CD4-positive, CD25-positive, alpha-beta regulatory T cell (primary cell): Measurements from ENCODE around the gene BTK. TPM values are rescaled to one million over a fixed set of nuclear protein-coding genes. Genes with fewer than 3 reads are reported as not detected.
A peak's percentile ranks its signal among the peaks of the same experiment; 100 is the strongest.

Source experiments
- ATAC-seq, 2 donors: fragments of 150-1000 bp; cut with Tn5 transposase; one replicate each; pipeline ENCODE4 v1.10.0; 2021; ENCODE audit warnings: low read depth in 2 of 2, moderate number of reproducible peaks in 2 of 2, moderate library complexity in 1 of 2
- DNase-seq, 3 donors: peaks; one replicate each; pipeline versions ENCODE4 v3.0.0 to v3.0.0-alpha.2; 2012 to 2022; ENCODE audit warnings: mixed read lengths in 1 of 3
- H3K27ac ChIP-seq: one replicate; pipeline ENCODE4 v1.7.0; 2013; ENCODE audit warnings: mild to moderate bottlenecking, low read length; ENCODE audit not compliant: insufficient read depth, poor library complexity, severe bottlenecking
- H3K27me3 ChIP-seq: one replicate; pipeline ENCODE4 v1.7.0; 2013; ENCODE audit warnings: low read length; ENCODE audit not compliant: control insufficient read depth, insufficient read depth
- H3K36me3 ChIP-seq: one replicate; pipeline ENCODE4 v1.7.0; 2013; ENCODE audit warnings: mild to moderate bottlenecking, low read length, moderate library complexity; ENCODE audit not compliant: control insufficient read depth, insufficient read depth
- H3K4me1 ChIP-seq: 2 replicates; pipeline ENCODE4 v1.7.0; 2013; ENCODE audit warnings: mild to moderate bottlenecking, low read length; ENCODE audit not compliant: insufficient read depth, control insufficient read depth, poor library complexity, severe bottlenecking
- H3K4me3 ChIP-seq: one replicate; pipeline ENCODE4 v1.7.0; 2013; ENCODE audit warnings: low read depth, mild to moderate bottlenecking, low read length, moderate library complexity
- H3K9me3 ChIP-seq, 2 experiments: 1 replicate in 1 of 2; 2 replicates in 1 of 2; pipeline ENCODE4 v1.7.0; 2013; ENCODE audit warnings: low read length in 2 of 2, mild to moderate bottlenecking in 1 of 2, moderate library complexity in 1 of 2; ENCODE audit not compliant: control insufficient read depth in 2 of 2
- H3K27ac Mint-ChIP-seq, 3 donors: one replicate each; pipeline ENCODE4 v1.8.0; 2020 to 2022; ENCODE audit warnings: mild to moderate bottlenecking in 3 of 3, mixed read lengths in 3 of 3, moderate library complexity in 2 of 3
- H3K27me3 Mint-ChIP-seq: one replicate; pipeline ENCODE4 v1.8.0; 2022; ENCODE audit warnings: mild to moderate bottlenecking, mixed read lengths
- H3K36me3 Mint-ChIP-seq: one replicate; pipeline ENCODE4 v1.8.0; 2020; ENCODE audit warnings: mixed read lengths
- H3K4me1 Mint-ChIP-seq, 4 donors: one replicate each; pipeline ENCODE4 v1.8.0; 2020 to 2022; ENCODE audit warnings: mixed read lengths in 4 of 4, mild to moderate bottlenecking in 1 of 4
- H3K4me3 Mint-ChIP-seq, 4 donors: one replicate each; pipeline ENCODE4 v1.8.0; 2020 to 2022; ENCODE audit warnings: mild to moderate bottlenecking in 4 of 4, mixed read lengths in 4 of 4, moderate library complexity in 3 of 4
- H3K9me3 Mint-ChIP-seq, 7 donors: one replicate each; pipeline ENCODE4 v1.8.0; 2020 to 2022; ENCODE audit warnings: mixed read lengths in 7 of 7, mild to moderate bottlenecking in 3 of 7, moderate library complexity in 2 of 7
- polyA plus RNA-seq, 4 donors: library from polyadenylated mRNA; unstranded; fragments of 300-500 nt; fragmentation: Illumina TruSeq; gene quantifications; one replicate each; pipeline ENCODE4 v1.2.3, GENCODE V29; 2021
- total RNA-seq: library from RNA; stranded (reverse); gene quantifications from one replicate; pipeline ENCODE4 v1.2.3, GENCODE V29; 2022

BTK gene
- total RNA-seq: 2.7 TPM
- under 1 TPM in 3 of 4 donors, not detected in 1; 0.10 to 0.24 (median 0.11) TPM for polyA plus RNA-seq

DNA sequence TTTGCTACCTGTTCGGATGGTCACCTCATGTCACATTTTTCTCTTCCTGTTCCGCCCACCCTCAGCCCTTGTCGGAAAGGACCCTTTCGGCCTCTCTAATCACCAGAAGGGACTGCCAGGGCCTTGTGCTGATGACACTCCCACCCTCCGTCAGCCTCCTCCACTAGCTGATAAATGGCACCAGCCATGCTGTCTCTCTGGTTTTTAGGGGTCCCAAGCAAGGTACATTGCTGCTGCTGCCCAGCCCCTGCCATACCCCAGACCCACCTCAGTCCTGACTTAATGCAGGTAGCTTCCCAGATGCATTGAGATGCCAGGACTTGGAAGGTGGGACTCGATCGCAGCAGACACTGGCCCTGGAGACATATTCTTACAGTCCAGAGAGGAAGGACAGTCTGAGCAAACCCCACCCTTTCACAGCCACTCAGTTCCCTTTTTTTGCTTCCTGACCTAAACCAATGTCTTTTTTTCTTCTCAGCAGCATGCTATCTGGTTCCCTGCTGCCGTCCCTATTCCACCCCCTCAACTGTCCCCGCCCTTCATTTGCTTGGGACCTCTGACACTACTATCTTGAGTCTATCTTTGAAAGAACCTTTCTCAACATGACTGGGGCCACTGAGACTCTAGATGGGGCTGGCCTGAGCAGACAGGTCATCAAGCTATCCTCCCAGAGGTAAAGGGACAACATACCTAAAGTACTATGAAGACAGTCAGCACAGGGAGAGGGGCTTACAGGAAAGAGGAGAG, at the start of gene BTK:
Gene BTK (minus strand): TSS at position 397 of the 747 bp plus-strand sequence. CDS start 10,907 bp downstream, outside the sequence.
- Mint-ChIP-seq H3K27me3 (peaks cover 5% of the 10 kb centered on the region), H3K27ac (peak within 1 kb of the TSS in 2 of 3 donors; percentile 11 to 46), H3K9me3 (no peaks in the 10 kb centered on the region), H3K36me3 (no peaks in the 10 kb centered on the region), H3K4me3 (no peak within 1 kb of the TSS), H3K4me1 (peaks cover 0 to 7% (median 3%) of the 10 kb centered on the region in 4 donors)
- DNase-seq (no peak), ATAC-seq (no peak)
- H3K4me1 ChIP-seq: no peaks in the 10 kb centered on the region
- H3K27me3 ChIP-seq: no peaks in the 10 kb centered on the region
- no peaks in the 10 kb centered on the region for H3K9me3 ChIP-seq
- H3K27ac ChIP-seq: no peak within 1 kb of the TSS
- H3K4me3 ChIP-seq: no peak within 1 kb of the TSS
- no peaks in the 10 kb centered on the region for H3K36me3 ChIP-seq

- ATAC-seq (peak in 1 of 2 donors; percentile 66), DNase-seq (peak in 1 of 3 donors; percentile 40)
- H3K36me3 Mint-ChIP-seq: peaks cover 3% of the 10 kb centered on the region
- H3K4me1 Mint-ChIP-seq: peaks cover 0 to 5% (median 2%) of the 10 kb centered on the region in 4 donors
- no peaks in the 10 kb centered on the region for H3K27me3 Mint-ChIP-seq
- Histone ChIP-seq H3K27ac (no peak overlapping the region), H3K4me1 (no peaks in the 10 kb centered on the region), H3K36me3 (peaks cover 3% of the 10 kb centered on the region), H3K4me3 (no peak overlapping the region), H3K9me3 (no peaks in the 10 kb centered on the region), H3K27me3 (no peaks in the 10 kb centered on the region)
- H3K4me3 Mint-ChIP-seq: no peak overlapping the region
- H3K27ac Mint-ChIP-seq: no peak overlapping the region
- no peaks in the 10 kb centered on the region for H3K9me3 Mint-ChIP-seq
These were observed 44.6 kb upstream of the BTK start for GRCh38 chrX:101430457-101431078.

GRCh38 chrX:101429934-101430333, 43.9 kb upstream of the BTK start:
- ATAC-seq (no peak), DNase-seq (no peak)
- Mint-ChIP-seq H3K27me3 (no peaks in the 10 kb centered on the region), H3K9me3 (no peaks in the 10 kb centered on the region), H3K36me3 (peaks cover 3% of the 10 kb centered on the region), H3K27ac (no peak overlapping the region), H3K4me3 (no peak overlapping the region), H3K4me1 (peaks cover 0 to 5% (median 2%) of the 10 kb centered on the region in 4 donors)
- no peaks in the 10 kb centered on the region for H3K4me1 ChIP-seq
- no peaks in the 10 kb centered on the region for H3K9me3 ChIP-seq
- H3K36me3 ChIP-seq: peaks cover 3% of the 10 kb centered on the region
- no peak overlapping the region for H3K27ac ChIP-seq
- no peak overlapping the region for H3K4me3 ChIP-seq
- no peaks in the 10 kb centered on the region for H3K27me3 ChIP-seq

DNA sequence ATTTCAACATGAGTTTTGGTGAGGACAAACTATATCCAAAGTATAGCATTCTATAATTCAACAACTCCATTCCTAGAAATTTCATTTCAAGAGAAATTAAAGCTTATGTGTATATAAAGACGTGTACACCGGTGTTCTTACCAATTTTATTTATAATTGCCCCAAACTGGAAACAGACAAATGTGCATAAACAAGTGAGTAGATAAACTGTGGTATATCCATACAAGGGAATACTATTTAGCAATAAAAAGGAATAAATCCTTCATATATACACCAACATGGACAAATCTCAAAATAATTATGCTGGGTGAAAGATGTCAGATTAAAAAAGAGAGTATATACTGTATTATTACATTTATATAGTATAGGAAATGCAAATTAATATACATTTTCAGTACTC, 42.0 kb upstream of the BTK start:
- no peaks in the 10 kb centered on the region for H3K9me3 Mint-ChIP-seq

DNA sequence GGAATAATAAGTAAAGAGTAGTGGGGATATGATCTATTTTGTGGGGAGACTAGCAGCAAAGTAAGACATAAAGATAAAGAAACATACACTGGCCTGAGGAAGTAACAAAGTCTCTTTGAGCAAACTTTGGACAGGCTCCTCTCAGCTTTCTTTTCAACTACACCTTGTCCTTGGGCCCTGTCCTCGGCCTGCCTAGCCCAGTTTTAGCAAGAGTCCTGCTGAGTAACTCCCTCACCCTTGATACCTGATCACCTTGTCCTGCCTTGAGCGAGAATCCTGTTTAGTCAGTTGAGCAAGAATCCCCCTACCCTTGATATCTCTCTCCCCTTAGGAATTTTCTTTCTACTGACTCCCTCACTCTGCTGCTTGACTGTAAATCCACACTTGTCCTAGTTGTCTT, 33.5 kb upstream of the BTK start:
- H3K4me3 ChIP-seq: no peak overlapping the region
- no peak overlapping the region for H3K27ac ChIP-seq
- peaks cover 4% of the 10 kb centered on the region for H3K27me3 Mint-ChIP-seq
- no peaks in the 10 kb centered on the region for H3K9me3 Mint-ChIP-seq
- no peaks in the 10 kb centered on the region for H3K36me3 ChIP-seq
- H3K36me3 Mint-ChIP-seq: peaks cover 9% of the 10 kb centered on the region
- peaks cover 7 to 39% (median 18%) of the 10 kb centered on the region in 4 donors for H3K4me1 Mint-ChIP-seq
- H3K4me1 ChIP-seq: no peaks in the 10 kb centered on the region
- DNase-seq: no peak
- peak overlapping the region; percentile 84 to 94 (median 87) for H3K4me3 Mint-ChIP-seq
- no peaks in the 10 kb centered on the region for H3K9me3 ChIP-seq
- no peaks in the 10 kb centered on the region for H3K27me3 ChIP-seq
- no peak for ATAC-seq
- peak overlapping the region; percentile 83 to 99 (median 90) for H3K27ac Mint-ChIP-seq

More for the DNA sequence above, 42.0 kb upstream of the BTK start:
- Mint-ChIP-seq H3K27ac (no peak overlapping the region), H3K27me3 (no peaks in the 10 kb centered on the region), H3K36me3 (peaks cover 3% of the 10 kb centered on the region), H3K4me1 (peaks cover 0 to 5% (median 2%) of the 10 kb centered on the region in 4 donors), H3K4me3 (no peak overlapping the region)
- ATAC-seq (no peak), DNase-seq (no peak)
- Histone ChIP-seq H3K9me3 (no peaks in the 10 kb centered on the region), H3K4me1 (no peaks in the 10 kb centered on the region), H3K36me3 (peaks cover 3% of the 10 kb centered on the region), H3K27me3 (no peaks in the 10 kb centered on the region), H3K4me3 (no peak overlapping the region), H3K27ac (no peak overlapping the region)

- Histone ChIP-seq H3K36me3 (peaks cover 4% of the 10 kb centered on the region), H3K4me3 (peak overlapping the region; percentile 71), H3K4me1 (no peaks in the 10 kb centered on the region), H3K9me3 (no peaks in the 10 kb centered on the region), H3K27me3 (no peaks in the 10 kb centered on the region), H3K27ac (peak overlapping the region; percentile 68)
- Mint-ChIP-seq H3K36me3 (peaks cover 9% of the 10 kb centered on the region), H3K4me3 (peak overlapping the region; percentile 86 to 96 (median 91)), H3K4me1 (peaks cover 7 to 45% (median 19%) of the 10 kb centered on the region in 4 donors), H3K9me3 (no peaks in the 10 kb centered on the region), H3K27ac (peak overlapping the region; percentile 90 to 99 (median 97)), H3K27me3 (peaks cover 4% of the 10 kb centered on the region)
- ATAC-seq: peak in 1 of 2 donors; percentile 22
- DNase-seq: peak; percentile 21 to 33 (median 23)
These were observed 32.2 kb upstream of the BTK start for GRCh38 chrX:101417981-101418841.

GRCh38 chrX:101417190-101417589, 31.2 kb upstream of the BTK start:
- no peak overlapping the region for H3K4me3 ChIP-seq
- H3K27ac Mint-ChIP-seq: peak overlapping the region in 2 of 3 donors; percentile 90 to 97
- H3K36me3 Mint-ChIP-seq: peaks cover 12% of the 10 kb centered on the region
- no peaks in the 10 kb centered on the region for H3K27me3 ChIP-seq
- peak overlapping the region; percentile 86 to 96 (median 91) for H3K4me3 Mint-ChIP-seq
- no peaks in the 10 kb centered on the region for H3K9me3 Mint-ChIP-seq
- ATAC-seq (no peak), DNase-seq (no peak)
- H3K4me1 ChIP-seq: no peaks in the 10 kb centered on the region
- peaks cover 7 to 53% (median 24%) of the 10 kb centered on the region in 4 donors for H3K4me1 Mint-ChIP-seq
- H3K9me3 ChIP-seq: no peaks in the 10 kb centered on the region
- peaks cover 10% of the 10 kb centered on the region for H3K36me3 ChIP-seq
- H3K27me3 Mint-ChIP-seq: peaks cover 4% of the 10 kb centered on the region
- H3K27ac ChIP-seq: no peak overlapping the region
